Measurements from ENCODE around the gene AHCYL2.

GRCh38 chr7:129186749-129187260 is 38.0 kb upstream of the AHCYL2 start:
- no peak for TF ChIP-seq GATA3 (IDR thresholded peaks at IDR 0.05; ENCODE audit: low read depth, low read length)
- TF ChIP-seq GATA2 (IDR thresholded peaks at IDR 0.05; ENCODE audit: low read depth, low read length), result no peak
